PFSK-1 (cell line): Measurements from ENCODE around the gene CTDSPL.

Experiments used
- FOXP2 ChIP-seq: optimal IDR thresholded peaks from 2 replicates; pipeline ENCODE3; 2011; ENCODE audit warnings: borderline replicate concordance, control low read depth, inconsistent platforms; ENCODE audit not compliant: insufficient read depth; ENCODE audit errors: extremely low read length, extremely low read depth
- POLR2AphosphoS5 ChIP-seq: IDR thresholded peaks from 2 replicates; pipeline ENCODE4 v1.6.1; 2012; ENCODE audit warnings: low read depth, mild to moderate bottlenecking, control low read depth, low read length, moderate library complexity
- REST ChIP-seq, 2 experiments: IDR thresholded peaks; 2 replicates each; pipeline versions ENCODE4 v1.6.1 to v1.8.0; 2011 to 2012; ENCODE audit warnings: low read depth in 2 of 2, low read length in 2 of 2, control low read depth in 1 of 2, inconsistent platforms in 1 of 2, mild to moderate bottlenecking in 1 of 2, moderate library complexity in 1 of 2; ENCODE audit not compliant: insufficient read depth in 1 of 2
- SIN3A ChIP-seq: IDR thresholded peaks from 2 replicates; pipeline ENCODE4 v1.6.1; 2012; ENCODE audit warnings: mild to moderate bottlenecking, low read length, moderate library complexity, borderline replicate concordance; ENCODE audit not compliant: insufficient read depth
- TAF1 ChIP-seq: IDR thresholded peaks from 2 replicates; pipeline ENCODE4 v1.6.1; 2012; ENCODE audit warnings: low read length, control low read depth, borderline replicate concordance; ENCODE audit not compliant: insufficient read depth

CTDSPL gene

GRCh38 chr3:38031022-38031994 is 169.6 kb downstream of the CTDSPL start:
- TF ChIP-seq REST (IDR thresholded peaks at IDR 0.05; ENCODE audit: insufficient read depth in 1 of 2, low read depth in 2 of 2, low read length in 2 of 2) (no peak), SIN3A (no peak), FOXP2 (no peak), POLR2AphosphoS5 (no peak), TAF1 (no peak)

- TF ChIP-seq TAF1 (no peak), SIN3A (no peak), REST (IDR thresholded peaks at IDR 0.05; ENCODE audit: insufficient read depth in 1 of 2, low read depth in 2 of 2, low read length in 2 of 2) (no peak), FOXP2 (no peak), POLR2AphosphoS5 (no peak)
Observed at GRCh38 chr3:38032328-38032865, 170.7 kb downstream of the CTDSPL start.
